ENCODE data around the gene FAM13A.
"Not testable (repeated sequence)": the region's sequence is repeated elsewhere in the genome, so short reads cannot be mapped to it uniquely, and the experiment has no call there.

Gene FAM13A

GRCh38 chr4:89064848-89065247, 7.9 kb upstream of the FAM13A start:
- ChIA-PET CTCF (interaction anchor here (0.5 kb wide), 1 partner anchor 319 kb away, joined by 3 read pairs; no protein-coding TSS in a partner anchor), POLR2A (no interaction called here)
- Histone ChIP-seq H3K27ac (ENCODE audit: extremely low read depth, low read depth, low read length) (no peak overlapping the region), H3K4me3 (ENCODE audit: low read depth, low read length) (no peak overlapping the region), H3K9me3 (ENCODE audit: control insufficient read depth, insufficient read depth, low read depth, low read length) (no peaks in the 10 kb centered on the region), H3K4me1 (ENCODE audit: control insufficient read depth, insufficient read depth, low read length) (no peaks in the 10 kb centered on the region), H3K36me3 (ENCODE audit: control insufficient read depth in 2 of 2, insufficient read depth in 1 of 2, low read length in 2 of 2) (no peaks in the 10 kb centered on the region)
- TF ChIP-seq ZFP3 (tag by site-specific recombination; IDR thresholded peaks at IDR 0.05; ENCODE audit: low read depth) (no peak), ZNF292 (tag by site-specific recombination; IDR thresholded peaks at IDR 0.05; ENCODE audit: borderline replicate concordance, low read depth) (no peak), ZNF223 (tag by site-specific recombination; IDR thresholded peaks at IDR 0.05) (no peak), HOXD13 (CRISPR knock-in tag; IDR thresholded peaks at IDR 0.05; ENCODE audit: borderline replicate concordance) (no peak)
- TF ChIP-seq, protein P1, sequence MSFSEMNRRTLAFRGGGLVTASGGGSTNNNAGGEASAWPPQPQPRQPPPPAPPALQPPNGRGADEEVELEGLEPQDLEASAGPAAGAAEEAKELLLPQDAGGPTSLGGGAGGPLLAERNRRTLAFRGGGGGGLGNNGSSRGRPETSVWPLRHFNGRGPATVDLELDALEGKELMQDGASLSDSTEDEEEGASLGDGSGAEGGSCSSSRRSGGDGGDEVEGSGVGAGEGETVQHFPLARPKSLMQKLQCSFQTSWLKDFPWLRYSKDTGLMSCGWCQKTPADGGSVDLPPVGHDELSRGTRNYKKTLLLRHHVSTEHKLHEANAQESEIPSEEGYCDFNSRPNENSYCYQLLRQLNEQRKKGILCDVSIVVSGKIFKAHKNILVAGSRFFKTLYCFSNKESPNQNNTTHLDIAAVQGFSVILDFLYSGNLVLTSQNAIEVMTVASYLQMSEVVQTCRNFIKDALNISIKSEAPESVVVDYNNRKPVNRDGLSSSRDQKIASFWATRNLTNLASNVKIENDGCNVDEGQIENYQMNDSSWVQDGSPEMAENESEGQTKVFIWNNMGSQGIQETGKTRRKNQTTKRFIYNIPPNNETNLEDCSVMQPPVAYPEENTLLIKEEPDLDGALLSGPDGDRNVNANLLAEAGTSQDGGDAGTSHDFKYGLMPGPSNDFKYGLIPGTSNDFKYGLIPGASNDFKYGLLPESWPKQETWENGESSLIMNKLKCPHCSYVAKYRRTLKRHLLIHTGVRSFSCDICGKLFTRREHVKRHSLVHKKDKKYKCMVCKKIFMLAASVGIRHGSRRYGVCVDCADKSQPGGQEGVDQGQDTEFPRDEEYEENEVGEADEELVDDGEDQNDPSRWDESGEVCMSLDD (tag by site-specific recombination; IDR thresholded peaks at IDR 0.05), result no peak

GRCh38 chr4:89057844-89058243, 859 bp upstream of the FAM13A start:
- 0 out of 2 replicates have a peak, but pooled peaks have one; percentile 31 for TF ChIP-seq ZNF146 (tag by site-specific recombination; IDR thresholded peaks at IDR 0.05)
- H3K4me1 ChIP-seq (ENCODE audit: control insufficient read depth, insufficient read depth, low read length); H3K9me3 ChIP-seq (ENCODE audit: control insufficient read depth, insufficient read depth, low read depth, low read length); H3K4me3 ChIP-seq (ENCODE audit: low read depth, low read length); H3K36me3 ChIP-seq (ENCODE audit: control insufficient read depth in 2 of 2, insufficient read depth in 1 of 2, low read length in 2 of 2); H3K27ac ChIP-seq (ENCODE audit: extremely low read depth, low read depth, low read length); POLR2A ChIA-PET; CTCF ChIA-PET: not testable (repeated sequence)

DNA sequence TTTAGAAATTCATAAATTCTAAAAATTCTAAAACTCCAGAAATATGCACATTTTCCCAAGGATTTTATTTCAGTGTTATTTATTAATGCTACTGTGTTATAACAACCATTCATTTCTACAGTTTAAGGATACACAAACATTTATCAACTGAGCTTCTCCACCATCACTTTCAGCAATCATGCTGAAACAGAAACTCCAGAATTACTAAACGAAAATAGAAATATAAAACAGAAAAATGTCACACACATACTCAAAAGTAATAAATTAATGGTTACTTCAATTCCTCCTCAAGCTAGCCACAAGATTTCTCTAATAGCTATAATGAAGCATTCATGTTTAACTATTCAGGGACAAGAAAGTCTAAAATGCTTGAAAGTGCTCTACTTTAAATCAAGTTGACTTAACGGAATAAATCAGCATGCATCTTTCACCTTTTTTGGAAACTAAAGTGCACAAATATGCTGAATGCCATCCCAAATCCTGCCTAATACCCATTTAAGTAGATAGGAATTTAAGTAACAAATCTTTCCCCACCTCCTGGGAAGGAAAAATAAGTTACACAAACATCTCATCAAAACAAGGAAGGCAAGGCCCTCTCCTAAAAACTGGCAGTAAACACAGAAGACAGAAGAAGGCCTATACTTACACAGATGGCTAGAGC, 563 bp downstream of the FAM13A start:
- TF ChIP-seq, protein P2, sequence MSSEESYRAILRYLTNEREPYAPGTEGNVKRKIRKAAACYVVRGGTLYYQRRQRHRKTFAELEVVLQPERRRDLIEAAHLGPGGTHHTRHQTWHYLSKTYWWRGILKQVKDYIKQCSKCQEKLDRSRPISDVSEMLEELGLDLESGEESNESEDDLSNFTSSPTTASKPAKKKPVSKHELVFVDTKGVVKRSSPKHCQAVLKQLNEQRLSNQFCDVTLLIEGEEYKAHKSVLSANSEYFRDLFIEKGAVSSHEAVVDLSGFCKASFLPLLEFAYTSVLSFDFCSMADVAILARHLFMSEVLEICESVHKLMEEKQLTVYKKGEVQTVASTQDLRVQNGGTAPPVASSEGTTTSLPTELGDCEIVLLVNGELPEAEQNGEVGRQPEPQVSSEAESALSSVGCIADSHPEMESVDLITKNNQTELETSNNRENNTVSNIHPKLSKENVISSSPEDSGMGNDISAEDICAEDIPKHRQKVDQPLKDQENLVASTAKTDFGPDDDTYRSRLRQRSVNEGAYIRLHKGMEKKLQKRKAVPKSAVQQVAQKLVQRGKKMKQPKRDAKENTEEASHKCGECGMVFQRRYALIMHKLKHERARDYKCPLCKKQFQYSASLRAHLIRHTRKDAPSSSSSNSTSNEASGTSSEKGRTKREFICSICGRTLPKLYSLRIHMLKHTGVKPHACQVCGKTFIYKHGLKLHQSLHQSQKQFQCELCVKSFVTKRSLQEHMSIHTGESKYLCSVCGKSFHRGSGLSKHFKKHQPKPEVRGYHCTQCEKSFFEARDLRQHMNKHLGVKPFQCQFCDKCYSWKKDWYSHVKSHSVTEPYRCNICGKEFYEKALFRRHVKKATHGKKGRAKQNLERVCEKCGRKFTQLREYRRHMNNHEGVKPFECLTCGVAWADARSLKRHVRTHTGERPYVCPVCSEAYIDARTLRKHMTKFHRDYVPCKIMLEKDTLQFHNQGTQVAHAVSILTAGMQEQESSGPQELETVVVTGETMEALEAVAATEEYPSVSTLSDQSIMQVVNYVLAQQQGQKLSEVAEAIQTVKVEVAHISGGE (tag by site-specific recombination; conservative IDR thresholded peaks at IDR 0.05; ENCODE audit: low read depth), result peak; percentile 69
- TF ChIP-seq IKZF3 (tag by site-specific recombination; IDR thresholded peaks at IDR 0.05), result no peak
- TF ChIP-seq ZNF664 (tag by site-specific recombination; IDR thresholded peaks at IDR 0.05), result peak; percentile 65
- no peaks in the 10 kb centered on the region for H3K9me3 ChIP-seq (ENCODE audit: control insufficient read depth, insufficient read depth, low read depth, low read length)
- CTCF ChIA-PET, result interaction anchor here (0.8 kb wide), 1 partner anchor 54 kb away, joined by 3 read pairs; no protein-coding TSS in a partner anchor
- H3K4me3 ChIP-seq (ENCODE audit: low read depth, low read length), result peak overlapping the region; percentile 47
- no peaks in the 10 kb centered on the region for H3K4me1 ChIP-seq (ENCODE audit: control insufficient read depth, insufficient read depth, low read length)
- no peaks in the 10 kb centered on the region for H3K36me3 ChIP-seq (ENCODE audit: control insufficient read depth in 2 of 2, insufficient read depth in 1 of 2, low read length in 2 of 2)
- POLR2A ChIA-PET, result interaction anchor here (0.6 kb wide), 2 partner anchors 52 to 781 kb away, joined by 4 read pairs; no protein-coding TSS in a partner anchor
- H3K27ac ChIP-seq (ENCODE audit: extremely low read depth, low read depth, low read length), result peak overlapping the region; percentile 36
